GM19324 (cell line): ENCODE results near the gene SPATA7.

Experiments
- ATAC-seq: cut with Tn5 transposase; IDR thresholded peaks from one replicate; pipeline ENCODE4 v1.9.1; 2021; ENCODE audit warnings: mild to moderate bottlenecking, moderate library complexity; ENCODE audit not compliant: unreplicated experiment, low FRiP score

SPATA7 gene

DNA sequence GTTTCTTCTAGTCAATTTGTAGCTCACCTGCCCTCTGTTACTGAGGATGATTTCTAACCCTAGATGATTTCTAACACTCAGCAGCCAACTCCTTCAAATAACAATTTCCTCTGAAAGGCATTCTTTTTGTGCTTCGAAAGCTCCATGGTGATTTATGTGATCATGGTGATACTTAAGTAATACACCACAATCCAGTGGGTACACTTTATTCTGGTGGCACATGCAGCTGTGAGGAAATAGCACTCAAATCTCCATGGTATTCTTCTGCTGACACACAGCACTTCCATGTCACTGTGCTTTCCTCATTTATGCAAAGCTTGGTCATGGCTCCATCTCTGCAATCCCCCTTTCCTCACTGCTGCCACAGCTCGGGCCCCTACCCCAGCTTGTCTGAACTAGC lies 95.6 kb downstream of the SPATA7 start:
- ATAC-seq = no peak

DNA sequence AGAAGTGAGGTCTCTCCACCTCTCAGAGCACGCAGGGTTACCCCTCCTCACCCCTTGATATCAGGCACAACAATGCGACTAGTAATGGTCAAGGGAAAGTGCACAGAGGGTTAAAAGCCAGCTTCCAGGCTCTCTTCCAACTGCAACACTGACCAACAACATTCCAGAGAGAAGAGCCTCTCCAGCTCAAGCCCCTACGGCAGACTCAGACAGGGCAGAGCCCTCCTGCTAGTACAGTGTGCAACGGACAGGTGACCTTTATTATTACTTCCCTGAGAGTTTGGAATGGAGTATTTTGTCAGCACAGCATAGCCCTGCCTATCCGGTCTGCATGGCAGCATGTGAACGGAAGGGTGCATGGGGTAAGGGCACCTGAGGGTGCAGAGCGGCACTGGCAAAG lies 96.3 kb downstream of the SPATA7 start:
- ATAC-seq = no peak

DNA sequence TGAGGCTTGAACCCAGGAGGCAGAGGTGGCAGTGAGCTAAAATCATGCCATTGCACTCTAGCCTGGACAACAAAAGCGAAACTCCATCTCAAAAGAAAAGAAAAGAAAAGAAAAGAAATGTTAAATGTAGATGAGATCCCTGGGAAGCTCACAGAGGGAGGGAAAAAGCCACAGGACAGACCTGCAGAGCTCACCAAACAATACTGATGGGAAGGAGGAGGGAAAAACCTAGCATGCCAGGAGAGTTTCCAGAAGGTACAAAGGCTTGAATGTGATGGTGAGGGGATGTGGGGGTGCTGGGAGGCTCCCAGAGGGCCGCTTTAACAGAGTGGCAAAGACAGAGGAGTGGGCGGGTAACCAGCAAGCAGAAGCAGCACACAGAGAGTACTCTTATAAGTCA lies 97.1 kb downstream of the SPATA7 start:
- no peak for ATAC-seq
